H9 (cell line): ENCODE results near the gene BMP7. TPM values are rescaled to one million over a fixed set of nuclear protein-coding genes. Genes with fewer than 3 reads are reported as not detected.

Experiments used
- DNase-seq: peaks from one replicate; pipeline ENCODE4 v3.0.0-alpha.2; 2017
- H2AFZ ChIP-seq: one replicate; pipeline ENCODE4 v1.6.1; 2013; ENCODE audit warnings: mild to moderate bottlenecking, low read length, control low read depth, moderate library complexity
- H2AK5ac ChIP-seq: 2 replicates; pipeline ENCODE4 v1.6.1; 2013; ENCODE audit warnings: low read length, control low read depth, mixed read lengths; ENCODE audit not compliant: insufficient read length
- H2BK120ac ChIP-seq: one replicate; pipeline ENCODE4 v1.6.1; 2013; ENCODE audit warnings: low read depth, mild to moderate bottlenecking, low read length, control low read depth, inconsistent platforms; ENCODE audit not compliant: poor library complexity, severe bottlenecking
- H2BK12ac ChIP-seq: 2 replicates; pipeline ENCODE4 v1.6.1; 2013; ENCODE audit warnings: low read length, control low read depth, mixed read lengths, low read depth; ENCODE audit not compliant: insufficient read length
- H2BK15ac ChIP-seq: 2 replicates; pipeline ENCODE4 v1.6.1; 2013; ENCODE audit warnings: low read depth, low read length, control low read depth
- H2BK20ac ChIP-seq: one replicate; pipeline ENCODE4 v1.6.1; 2013; ENCODE audit warnings: low read depth, mild to moderate bottlenecking, low read length, control low read depth, inconsistent platforms; ENCODE audit not compliant: poor library complexity, severe bottlenecking
- H2BK5ac ChIP-seq: 2 replicates; pipeline ENCODE4 v1.6.1; 2013; ENCODE audit warnings: low read length, control low read depth, mixed read lengths; ENCODE audit not compliant: insufficient read length
- H3K14ac ChIP-seq: 2 replicates; pipeline ENCODE4 v1.6.1; 2013; ENCODE audit warnings: low read length, control low read depth; ENCODE audit not compliant: insufficient read depth
- H3K18ac ChIP-seq: 2 replicates; pipeline ENCODE4 v1.6.1; 2013; ENCODE audit warnings: low read depth, mild to moderate bottlenecking, mixed read lengths, low read length, control low read depth; ENCODE audit not compliant: insufficient read length
- H3K23ac ChIP-seq: 2 replicates; pipeline ENCODE4 v1.6.1; 2013; ENCODE audit warnings: low read length, control low read depth, mixed read lengths, low read depth; ENCODE audit not compliant: insufficient read length
- H3K23me2 ChIP-seq: 2 replicates; pipeline ENCODE4 v1.6.1; 2013; ENCODE audit warnings: low read depth, mild to moderate bottlenecking, mixed read lengths, low read length, control low read depth; ENCODE audit not compliant: insufficient read length, poor library complexity, severe bottlenecking
- H3K27ac ChIP-seq: 2 replicates; pipeline ENCODE4 v1.5.1; 2013; ENCODE audit warnings: low read length, control low read depth, mixed read lengths, low read depth; ENCODE audit not compliant: insufficient read length
- H3K27me3 ChIP-seq: 2 replicates; pipeline ENCODE4 v1.6.1; 2013; ENCODE audit warnings: low read length, control low read depth, inconsistent platforms; ENCODE audit not compliant: insufficient read depth
- H3K4ac ChIP-seq: 2 replicates; pipeline ENCODE4 v1.6.1; 2013; ENCODE audit warnings: low read depth, mild to moderate bottlenecking, control low read depth, inconsistent platforms, low read length, moderate library complexity
- H3K4me1 ChIP-seq: 2 replicates; pipeline ENCODE4 v1.6.1; 2013; ENCODE audit warnings: low read length, control low read depth, inconsistent platforms; ENCODE audit not compliant: insufficient read depth
- H3K4me2 ChIP-seq: 2 replicates; pipeline ENCODE4 v1.6.1; 2013; ENCODE audit warnings: low read length, control low read depth, mixed read lengths; ENCODE audit not compliant: insufficient read length, insufficient read depth
- H3K56ac ChIP-seq: 2 replicates; pipeline ENCODE4 v1.6.1; 2013; ENCODE audit warnings: low read depth, mild to moderate bottlenecking, mixed read lengths, low read length, control low read depth; ENCODE audit not compliant: insufficient read length
- H3K79me1 ChIP-seq: 2 replicates; pipeline ENCODE4 v1.6.1; 2013; ENCODE audit warnings: low read depth, mild to moderate bottlenecking, moderate library complexity, low read length, control low read depth, inconsistent platforms; ENCODE audit not compliant: insufficient read depth, poor library complexity, severe bottlenecking
- H3K79me2 ChIP-seq: 2 replicates; pipeline ENCODE4 v1.6.1; 2013; ENCODE audit warnings: low read length, control low read depth, inconsistent platforms; ENCODE audit not compliant: insufficient read depth
- H3K9ac ChIP-seq: 2 replicates; pipeline ENCODE4 v1.6.1; 2013; ENCODE audit warnings: low read length, control low read depth, mixed read lengths; ENCODE audit not compliant: insufficient read length; ENCODE audit errors: extremely low read depth
- H3K9me3 ChIP-seq: one replicate; pipeline ENCODE4 v1.6.1; 2013; ENCODE audit warnings: low read depth, low read length, inconsistent platforms; ENCODE audit not compliant: control insufficient read depth
- H3T11ph ChIP-seq: one replicate; pipeline ENCODE4 v1.6.1; 2013; ENCODE audit warnings: mild to moderate bottlenecking, low read length, control low read depth, inconsistent platforms
- H4K20me1 ChIP-seq: one replicate; pipeline ENCODE4 v1.6.1; 2013; ENCODE audit not compliant: control insufficient read depth, insufficient read length, insufficient read depth
- H4K5ac ChIP-seq: 2 replicates; pipeline ENCODE4 v1.6.1; 2013; ENCODE audit warnings: low read depth, mild to moderate bottlenecking, mixed read lengths, low read length, control low read depth; ENCODE audit not compliant: insufficient read length
- H4K8ac ChIP-seq: replicated peaks from 2 replicates; pipeline ENCODE4 v1.6.1; 2013; ENCODE audit warnings: low read length, control low read depth, mixed read lengths, low read depth; ENCODE audit not compliant: insufficient read length
- H4K91ac ChIP-seq: 2 replicates; pipeline ENCODE4 v1.6.1; 2013; ENCODE audit warnings: low read depth, mild to moderate bottlenecking, moderate library complexity, mixed read lengths, low read length, control low read depth; ENCODE audit not compliant: insufficient read length
- H3K27ac Mint-ChIP-seq, 3 experiments: 2 replicates in 2 of 3; 3 replicates in 1 of 3; pipeline ENCODE4 v1.8.0; 2020 to 2021; ENCODE audit warnings: mixed read lengths in 3 of 3, mild to moderate bottlenecking in 1 of 3, moderate library complexity in 1 of 3
- H3K27me3 Mint-ChIP-seq: 2 replicates; pipeline ENCODE4 v1.8.0; 2021; ENCODE audit warnings: low read depth, mild to moderate bottlenecking, moderate library complexity, mixed read lengths
- H3K36me3 Mint-ChIP-seq, 3 experiments: 2 replicates in 2 of 3; 3 replicates in 1 of 3; pipeline ENCODE4 v1.8.0; 2020 to 2021; ENCODE audit warnings: low read depth in 3 of 3, mixed read lengths in 3 of 3; ENCODE audit not compliant: insufficient read depth in 1 of 3
- H3K4me1 Mint-ChIP-seq, 2 experiments: 2 replicates each; pipeline ENCODE4 v1.8.0; 2020; ENCODE audit warnings: mixed read lengths in 2 of 2
- H3K4me3 Mint-ChIP-seq, 2 experiments: 2 replicates in 1 of 2; 3 replicates in 1 of 2; pipeline ENCODE4 v1.8.0; 2020 to 2021; ENCODE audit warnings: mild to moderate bottlenecking in 2 of 2, mixed read lengths in 2 of 2, moderate library complexity in 1 of 2
- H3K9me3 Mint-ChIP-seq, 2 experiments: 2 replicates in 1 of 2; 3 replicates in 1 of 2; pipeline ENCODE4 v1.8.0; 2020; ENCODE audit warnings: mild to moderate bottlenecking in 2 of 2, mixed read lengths in 2 of 2, moderate library complexity in 1 of 2
- WGBS: extraction: QIAGEN DNeasy Blood & Tissue Kit; methylation state at CpG from one replicate; pipeline ENCODE4 v1.1.7; 2013; ENCODE audit warnings: missing lambda C conversion rate, low lambda C conversion rate, mixed read lengths; ENCODE audit not compliant: insufficient read length; ENCODE audit errors: extremely low coverage; 5-methylcytosine and 5-hydroxymethylcytosine counted together
- total RNA-seq: library from RNA; stranded (reverse); gene quantifications from 2 replicates; pipeline ENCODE4 v1.2.1, GENCODE V29; 2021
- TF ChIP-seq, protein P1 (sequence below): fragments of 200-600 bp; sonication (generic); conservative IDR thresholded peaks from 3 replicates; pipeline ENCODE4 v1.8.0; 2021; ENCODE audit warnings: antibody characterized with exemption, mild to moderate bottlenecking

The BMP7 gene
- total RNA-seq, 1 experiment from 2014 or later = 17.7 TPM

DNA sequence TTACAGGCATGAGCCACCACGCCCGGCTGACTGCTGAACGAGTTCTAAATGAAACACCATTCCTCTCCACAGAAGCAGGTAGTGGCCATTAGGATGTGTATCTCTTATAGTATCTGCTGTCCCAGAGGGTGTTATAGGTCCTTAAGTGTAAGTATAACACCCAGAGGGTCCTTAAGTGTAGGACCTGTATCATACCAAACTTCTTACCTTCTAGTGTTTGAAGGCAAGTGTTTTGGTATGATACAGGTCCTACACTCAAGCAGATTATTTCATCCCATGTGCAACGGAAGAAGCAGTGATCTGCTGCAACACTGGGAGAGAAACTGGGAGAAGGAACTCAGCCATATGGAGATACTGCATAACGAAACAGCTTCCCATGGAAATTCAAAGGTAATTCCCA is 17.4 kb downstream of the BMP7 start:
- Mint-ChIP-seq H3K4me3 (no peak overlapping the region), H3K27me3 (no peaks in the 10 kb centered on the region; the same call in 1 of the 2 replicates), H3K36me3 (peaks cover 0 to 6% (median 5%) of the 10 kb centered on the region in 3 experiments; a peak in 4 of 7 replicates), H3K27ac (no peak overlapping the region), H3K9me3 (peaks cover 0 to 3% of the 10 kb centered on the region in 2 experiments; a peak in 3 of 5 replicates), H3K4me1 (peaks cover 29 to 32% of the 10 kb centered on the region in 2 experiments)
- no peak overlapping the region for H3K18ac ChIP-seq
- H2AK5ac ChIP-seq = no peak overlapping the region
- no CpG with 5 or more reads among the region's 5 CpGs for WGBS
- H3K27ac ChIP-seq = no peak overlapping the region
- no peak overlapping the region for H3T11ph ChIP-seq
- H2BK120ac ChIP-seq = no peak overlapping the region
- H2AFZ ChIP-seq = no peak overlapping the region
- TF ChIP-seq, protein P1, sequence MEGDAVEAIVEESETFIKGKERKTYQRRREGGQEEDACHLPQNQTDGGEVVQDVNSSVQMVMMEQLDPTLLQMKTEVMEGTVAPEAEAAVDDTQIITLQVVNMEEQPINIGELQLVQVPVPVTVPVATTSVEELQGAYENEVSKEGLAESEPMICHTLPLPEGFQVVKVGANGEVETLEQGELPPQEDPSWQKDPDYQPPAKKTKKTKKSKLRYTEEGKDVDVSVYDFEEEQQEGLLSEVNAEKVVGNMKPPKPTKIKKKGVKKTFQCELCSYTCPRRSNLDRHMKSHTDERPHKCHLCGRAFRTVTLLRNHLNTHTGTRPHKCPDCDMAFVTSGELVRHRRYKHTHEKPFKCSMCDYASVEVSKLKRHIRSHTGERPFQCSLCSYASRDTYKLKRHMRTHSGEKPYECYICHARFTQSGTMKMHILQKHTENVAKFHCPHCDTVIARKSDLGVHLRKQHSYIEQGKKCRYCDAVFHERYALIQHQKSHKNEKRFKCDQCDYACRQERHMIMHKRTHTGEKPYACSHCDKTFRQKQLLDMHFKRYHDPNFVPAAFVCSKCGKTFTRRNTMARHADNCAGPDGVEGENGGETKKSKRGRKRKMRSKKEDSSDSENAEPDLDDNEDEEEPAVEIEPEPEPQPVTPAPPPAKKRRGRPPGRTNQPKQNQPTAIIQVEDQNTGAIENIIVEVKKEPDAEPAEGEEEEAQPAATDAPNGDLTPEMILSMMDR = no peak
- no peaks in the 10 kb centered on the region for H3K79me1 ChIP-seq
- H2BK20ac ChIP-seq = no peak overlapping the region
- peaks cover 2% of the 10 kb centered on the region for H3K4me1 ChIP-seq
- H3K9me3 ChIP-seq = no peaks in the 10 kb centered on the region
- H3K23ac ChIP-seq = no peak overlapping the region
- H4K8ac ChIP-seq = no peak overlapping the region
- no peak overlapping the region for H2BK15ac ChIP-seq
- H3K4me2 ChIP-seq = no peak overlapping the region
- no peak overlapping the region for H3K14ac ChIP-seq
- no peaks in the 10 kb centered on the region for H3K27me3 ChIP-seq
- H3K79me2 ChIP-seq = no peaks in the 10 kb centered on the region
- no peak overlapping the region for H4K5ac ChIP-seq
- no peaks in the 10 kb centered on the region for H4K20me1 ChIP-seq
- H3K9ac ChIP-seq = no peak overlapping the region
- no peak overlapping the region for H3K56ac ChIP-seq
- H2BK12ac ChIP-seq = no peak overlapping the region
- no peak overlapping the region for H4K91ac ChIP-seq
- H3K4ac ChIP-seq = no peak overlapping the region
- H2BK5ac ChIP-seq = no peak overlapping the region
- no peaks in the 10 kb centered on the region for H3K23me2 ChIP-seq
- no peak for DNase-seq
